Panc1 (cell line): ENCODE data around the gene GP9. TPM values are rescaled to one million over a fixed set of nuclear protein-coding genes. Genes with fewer than 3 reads are reported as not detected.
"Not testable (repeated sequence)": the region's sequence is repeated elsewhere in the genome, so short reads cannot be mapped to it uniquely, and the experiment has no call there.

Experiments used
- ATAC-seq: fragments of 200-7000 bp; cut with Tn5 transposase; 2 replicates; pipeline ENCODE4 v1.9.1; 2020; ENCODE audit warnings: mild to moderate bottlenecking, moderate library complexity
- BruUV-seq: library from RNA; stranded (reverse); fragments of 400-500 nt; replicated peaks from 2 replicates; lab custom pipeline; 2021; lab: Mats Ljungman, UMichigan
- CTCF ChIA-PET: fragments of 300-600 bp; sonication (Branson Sonifier 250); formaldehyde crosslinking; loops from one replicate; lab custom pipeline; 2022; ENCODE audit warnings: antibody characterized with exemption; lab: Charles Lee
- POLR2A ChIA-PET: fragments of 300-600 bp; sonication (Branson Sonifier 250); formaldehyde crosslinking; loops from one replicate; lab custom pipeline; 2022; ENCODE audit warnings: antibody characterized with exemption; lab: Charles Lee
- DNase-seq: peaks from one replicate; pipeline ENCODE4 v3.0.0-alpha.2; 2010; ENCODE audit warnings: low read depth, low spot score
- H3K27ac ChIP-seq: 2 replicates; pipeline ENCODE4 v1.5.1; 2011; ENCODE audit warnings: mild to moderate bottlenecking, low read length, inconsistent platforms
- H3K27me3 ChIP-seq: fragments of 200-500 bp; sonication (Bioruptor generic); 2 replicates; pipeline ENCODE4 v1.6.0; 2014; ENCODE audit warnings: low read length, inconsistent platforms; ENCODE audit not compliant: control insufficient read depth, insufficient read depth
- H3K36me3 ChIP-seq: fragments of 200-500 bp; sonication (Bioruptor generic); 2 replicates; pipeline ENCODE4 v1.5.1; 2014; ENCODE audit warnings: inconsistent platforms, mild to moderate bottlenecking, low read length, moderate library complexity; ENCODE audit not compliant: control insufficient read depth, insufficient read depth
- H3K4me1 ChIP-seq: 2 replicates; pipeline ENCODE4 v1.5.1; 2011; ENCODE audit warnings: inconsistent platforms, mild to moderate bottlenecking, low read length, moderate library complexity; ENCODE audit not compliant: control insufficient read depth, insufficient read depth
- H3K4me3 ChIP-seq, 2 experiments: 2 replicates each; pipeline ENCODE4 v1.5.1; 2011 to 2012; ENCODE audit warnings: low read depth in 2 of 2, low read length in 2 of 2, mild to moderate bottlenecking in 2 of 2, inconsistent platforms in 1 of 2, moderate library complexity in 1 of 2
- H3K9me3 ChIP-seq: fragments of 200-500 bp; sonication (Bioruptor generic); 2 replicates; pipeline ENCODE4 v1.5.1; 2014; ENCODE audit warnings: low read depth, mild to moderate bottlenecking, inconsistent platforms, low read length, moderate library complexity; ENCODE audit not compliant: control insufficient read depth, insufficient read depth
- POLR2AphosphoS5 ChIP-seq: IDR thresholded peaks from 2 replicates; pipeline ENCODE4 v1.6.1; 2012; ENCODE audit warnings: mild to moderate bottlenecking, low read depth, low read length, moderate library complexity
- SIN3A ChIP-seq: IDR thresholded peaks from 2 replicates; pipeline ENCODE4 v1.6.1; 2012; ENCODE audit warnings: low read depth, mild to moderate bottlenecking, low read length, moderate library complexity, borderline replicate concordance; ENCODE audit not compliant: insufficient read depth
- TCF7L2 ChIP-seq: IDR thresholded peaks from 2 replicates; pipeline ENCODE4 v1.6.1; 2011; ENCODE audit warnings: mild to moderate bottlenecking, low read depth, low read length, inconsistent platforms
- in situ Hi-C: cut with HindIII; loops from 2 replicates; pipeline ENCODE4 v1.10.0; 2016; ENCODE audit warnings: low sequenced_read_pairs, low pct_unique_long_range_greater_than_20kb
- intact Hi-C: fragments of 100-400 bp; cut with micrococcal nuclease; formaldehyde crosslinking; loops from one replicate; pipeline ENCODE4 v1.10.0; 2022; ENCODE audit not compliant: unreplicated experiment
- total RNA-seq: library from RNA; stranded (reverse); gene quantifications from one replicate; pipeline ENCODE4 v1.2.1, GENCODE V29; 2021; ENCODE audit not compliant: unreplicated experiment
- TF ChIP-seq, protein P1 (sequence below): fragments of 450-650 bp; IDR thresholded peaks from 2 replicates; pipeline ENCODE4 v1.5.1; 2017; ENCODE audit warnings: mild to moderate bottlenecking
- TF ChIP-seq, protein P2 (sequence below), 2 experiments: IDR thresholded peaks; 2 replicates each; pipeline ENCODE4 v1.6.1; 2011 to 2012; ENCODE audit warnings: low read depth in 2 of 2, control low read depth in 1 of 2, low read length in 1 of 2, mild to moderate bottlenecking in 1 of 2, moderate library complexity in 1 of 2; ENCODE audit not compliant: insufficient read depth in 1 of 2

GP9 gene
- total RNA-seq, 1 experiment from 2014 or later = not detected

GRCh38 chr3:129087138-129087702 is 26.6 kb downstream of the GP9 start:
- peaks cover 4% of the 10 kb centered on the region for H3K4me1 ChIP-seq
- in situ Hi-C loops (no loop called here), intact Hi-C loops (loop anchor here (10.0 kb wide), 1 partner anchor 112 kb away; no protein-coding TSS in a partner anchor)
- DNase-seq = no peak
- H3K27me3 ChIP-seq = no peaks in the 10 kb centered on the region
- no peak for ATAC-seq
- CTCF ChIA-PET = no interaction called here
- TF ChIP-seq, protein P1, sequence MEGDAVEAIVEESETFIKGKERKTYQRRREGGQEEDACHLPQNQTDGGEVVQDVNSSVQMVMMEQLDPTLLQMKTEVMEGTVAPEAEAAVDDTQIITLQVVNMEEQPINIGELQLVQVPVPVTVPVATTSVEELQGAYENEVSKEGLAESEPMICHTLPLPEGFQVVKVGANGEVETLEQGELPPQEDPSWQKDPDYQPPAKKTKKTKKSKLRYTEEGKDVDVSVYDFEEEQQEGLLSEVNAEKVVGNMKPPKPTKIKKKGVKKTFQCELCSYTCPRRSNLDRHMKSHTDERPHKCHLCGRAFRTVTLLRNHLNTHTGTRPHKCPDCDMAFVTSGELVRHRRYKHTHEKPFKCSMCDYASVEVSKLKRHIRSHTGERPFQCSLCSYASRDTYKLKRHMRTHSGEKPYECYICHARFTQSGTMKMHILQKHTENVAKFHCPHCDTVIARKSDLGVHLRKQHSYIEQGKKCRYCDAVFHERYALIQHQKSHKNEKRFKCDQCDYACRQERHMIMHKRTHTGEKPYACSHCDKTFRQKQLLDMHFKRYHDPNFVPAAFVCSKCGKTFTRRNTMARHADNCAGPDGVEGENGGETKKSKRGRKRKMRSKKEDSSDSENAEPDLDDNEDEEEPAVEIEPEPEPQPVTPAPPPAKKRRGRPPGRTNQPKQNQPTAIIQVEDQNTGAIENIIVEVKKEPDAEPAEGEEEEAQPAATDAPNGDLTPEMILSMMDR = no peak
- TF ChIP-seq, protein P2, sequence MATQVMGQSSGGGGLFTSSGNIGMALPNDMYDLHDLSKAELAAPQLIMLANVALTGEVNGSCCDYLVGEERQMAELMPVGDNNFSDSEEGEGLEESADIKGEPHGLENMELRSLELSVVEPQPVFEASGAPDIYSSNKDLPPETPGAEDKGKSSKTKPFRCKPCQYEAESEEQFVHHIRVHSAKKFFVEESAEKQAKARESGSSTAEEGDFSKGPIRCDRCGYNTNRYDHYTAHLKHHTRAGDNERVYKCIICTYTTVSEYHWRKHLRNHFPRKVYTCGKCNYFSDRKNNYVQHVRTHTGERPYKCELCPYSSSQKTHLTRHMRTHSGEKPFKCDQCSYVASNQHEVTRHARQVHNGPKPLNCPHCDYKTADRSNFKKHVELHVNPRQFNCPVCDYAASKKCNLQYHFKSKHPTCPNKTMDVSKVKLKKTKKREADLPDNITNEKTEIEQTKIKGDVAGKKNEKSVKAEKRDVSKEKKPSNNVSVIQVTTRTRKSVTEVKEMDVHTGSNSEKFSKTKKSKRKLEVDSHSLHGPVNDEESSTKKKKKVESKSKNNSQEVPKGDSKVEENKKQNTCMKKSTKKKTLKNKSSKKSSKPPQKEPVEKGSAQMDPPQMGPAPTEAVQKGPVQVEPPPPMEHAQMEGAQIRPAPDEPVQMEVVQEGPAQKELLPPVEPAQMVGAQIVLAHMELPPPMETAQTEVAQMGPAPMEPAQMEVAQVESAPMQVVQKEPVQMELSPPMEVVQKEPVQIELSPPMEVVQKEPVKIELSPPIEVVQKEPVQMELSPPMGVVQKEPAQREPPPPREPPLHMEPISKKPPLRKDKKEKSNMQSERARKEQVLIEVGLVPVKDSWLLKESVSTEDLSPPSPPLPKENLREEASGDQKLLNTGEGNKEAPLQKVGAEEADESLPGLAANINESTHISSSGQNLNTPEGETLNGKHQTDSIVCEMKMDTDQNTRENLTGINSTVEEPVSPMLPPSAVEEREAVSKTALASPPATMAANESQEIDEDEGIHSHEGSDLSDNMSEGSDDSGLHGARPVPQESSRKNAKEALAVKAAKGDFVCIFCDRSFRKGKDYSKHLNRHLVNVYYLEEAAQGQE (IDR thresholded peaks at IDR 0.05; ENCODE audit: insufficient read depth in 1 of 2, low read depth in 2 of 2, low read length in 1 of 2) = no peak
- TF ChIP-seq POLR2AphosphoS5 = no peak
- TF ChIP-seq SIN3A = no peak
- TF ChIP-seq TCF7L2 = no peak
- no peaks in the 10 kb centered on the region for H3K9me3 ChIP-seq
- POLR2A ChIA-PET = no interaction called here
- 0 out of 2 replicates have a peak overlapping the region, but pooled peaks have one; percentile 12 for H3K27ac ChIP-seq
- no peaks in the 10 kb centered on the region for H3K36me3 ChIP-seq
- no peak overlapping the region for H3K4me3 ChIP-seq
- no TSS peak for BruUV-seq

GRCh38 chr3:129087904-129088303 is 27.3 kb downstream of the GP9 start:
- BruUV-seq, DNase-seq, H3K9me3 ChIP-seq, H3K36me3 ChIP-seq, CTCF ChIA-PET, POLR2A ChIA-PET, H3K4me3 ChIP-seq, H3K27me3 ChIP-seq, in situ Hi-C loops, H3K27ac ChIP-seq, H3K4me1 ChIP-seq: not testable (repeated sequence)
- intact Hi-C loops = loop anchor here (10.0 kb wide), 1 partner anchor 113 kb away; no protein-coding TSS in a partner anchor
- ATAC-seq = peak; percentile 82

- BruUV-seq, H3K4me1 ChIP-seq, DNase-seq, POLR2A ChIA-PET, H3K4me3 ChIP-seq, H3K27ac ChIP-seq, H3K9me3 ChIP-seq, H3K27me3 ChIP-seq, H3K36me3 ChIP-seq, in situ Hi-C loops, CTCF ChIA-PET: not testable (repeated sequence)
- intact Hi-C loops = loop anchor here (10.0 kb wide), 1 partner anchor 114 kb away; no protein-coding TSS in a partner anchor
- peak; percentile 14; the same call in 1 of the 2 replicates for ATAC-seq
Measured at GRCh38 chr3:129088312-129088711, 27.7 kb downstream of the GP9 start.
